Measurements from ENCODE around the gene NENF. TPM values are rescaled to one million over a fixed set of nuclear protein-coding genes. Genes with fewer than 3 reads are reported as not detected.
A peak's percentile ranks its signal among the peaks of the same experiment; 100 is the strongest.
"Not testable (repeated sequence)": the region's sequence is repeated elsewhere in the genome, so short reads cannot be mapped to it uniquely, and the experiment has no call there.

Gene NENF
- total and polyA plus RNA-seq, 4 donors = 6.6 to 44.3 (median 16.0) TPM

DNA sequence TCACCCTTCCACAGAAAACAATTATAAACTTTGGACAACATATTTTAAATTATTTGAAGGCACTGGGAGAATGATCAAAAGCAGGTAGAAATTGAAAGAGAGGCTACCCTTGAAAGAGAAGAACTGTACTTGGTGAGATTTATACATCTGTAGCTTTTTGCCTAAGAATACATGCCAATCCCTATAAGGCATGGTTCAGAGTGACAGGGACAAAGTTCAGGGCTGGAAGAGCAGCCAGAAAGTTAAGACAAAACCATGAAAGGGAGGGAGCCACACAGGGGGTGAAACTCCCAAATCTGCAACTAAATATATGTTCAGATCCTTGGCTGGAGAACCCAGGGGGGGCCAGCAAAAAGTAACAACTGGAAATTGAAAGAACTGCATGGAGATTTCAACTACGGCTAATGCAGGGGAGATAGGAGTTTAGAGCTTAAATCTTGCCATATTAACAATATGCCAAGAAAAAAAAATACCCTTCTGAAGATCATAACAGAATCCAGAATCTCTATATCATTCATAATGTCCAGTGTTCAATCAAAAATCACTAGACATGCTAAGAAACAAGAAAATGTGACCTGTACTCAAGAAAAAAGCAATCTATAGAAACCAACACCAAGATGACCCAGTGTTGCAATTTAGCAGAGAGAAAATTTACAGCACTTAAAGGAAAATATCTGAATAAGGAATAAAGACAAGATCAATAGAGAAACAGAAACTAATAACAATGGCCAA, 43.6 kb upstream of the NENF start:
- Histone ChIP-seq H3K27ac (ENCODE audit: low read depth in 1 of 2, low read length in 2 of 2) (no peak overlapping the region), H3K9ac (ENCODE audit: low read depth in 1 of 2, low read length in 2 of 2) (no peak overlapping the region), H3K36me3 (ENCODE audit: control insufficient read depth in 4 of 4, insufficient read depth in 3 of 4, low read depth in 1 of 4, low read length in 3 of 4) (peaks cover 0 to 5% (median 4%) of the 10 kb centered on the region in 4 donors), H3K4me3 (ENCODE audit: low read depth in 1 of 3, low read length in 3 of 3) (no peak overlapping the region), H3K4me1 (ENCODE audit: control insufficient read depth in 4 of 4, insufficient read depth in 4 of 4, low read length in 3 of 4) (no peaks in the 10 kb centered on the region), H3K27me3 (ENCODE audit: control insufficient read depth in 4 of 4, insufficient read depth in 4 of 4, low read length in 3 of 4) (no peaks in the 10 kb centered on the region), H3K9me3 (ENCODE audit: control insufficient read depth in 4 of 4, low read length in 3 of 4) (no peaks in the 10 kb centered on the region)
- TF ChIP-seq JUND (IDR thresholded peaks at IDR 0.05) = no peak
- TF ChIP-seq SP1 (IDR thresholded peaks at IDR 0.05) = no peak
- TF ChIP-seq, protein P1, sequence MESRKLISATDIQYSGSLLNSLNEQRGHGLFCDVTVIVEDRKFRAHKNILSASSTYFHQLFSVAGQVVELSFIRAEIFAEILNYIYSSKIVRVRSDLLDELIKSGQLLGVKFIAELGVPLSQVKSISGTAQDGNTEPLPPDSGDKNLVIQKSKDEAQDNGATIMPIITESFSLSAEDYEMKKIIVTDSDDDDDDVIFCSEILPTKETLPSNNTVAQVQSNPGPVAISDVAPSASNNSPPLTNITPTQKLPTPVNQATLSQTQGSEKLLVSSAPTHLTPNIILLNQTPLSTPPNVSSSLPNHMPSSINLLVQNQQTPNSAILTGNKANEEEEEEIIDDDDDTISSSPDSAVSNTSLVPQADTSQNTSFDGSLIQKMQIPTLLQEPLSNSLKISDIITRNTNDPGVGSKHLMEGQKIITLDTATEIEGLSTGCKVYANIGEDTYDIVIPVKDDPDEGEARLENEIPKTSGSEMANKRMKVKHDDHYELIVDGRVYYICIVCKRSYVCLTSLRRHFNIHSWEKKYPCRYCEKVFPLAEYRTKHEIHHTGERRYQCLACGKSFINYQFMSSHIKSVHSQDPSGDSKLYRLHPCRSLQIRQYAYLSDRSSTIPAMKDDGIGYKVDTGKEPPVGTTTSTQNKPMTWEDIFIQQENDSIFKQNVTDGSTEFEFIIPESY (IDR thresholded peaks at IDR 0.05) = no peak
- TF ChIP-seq, protein P2, sequence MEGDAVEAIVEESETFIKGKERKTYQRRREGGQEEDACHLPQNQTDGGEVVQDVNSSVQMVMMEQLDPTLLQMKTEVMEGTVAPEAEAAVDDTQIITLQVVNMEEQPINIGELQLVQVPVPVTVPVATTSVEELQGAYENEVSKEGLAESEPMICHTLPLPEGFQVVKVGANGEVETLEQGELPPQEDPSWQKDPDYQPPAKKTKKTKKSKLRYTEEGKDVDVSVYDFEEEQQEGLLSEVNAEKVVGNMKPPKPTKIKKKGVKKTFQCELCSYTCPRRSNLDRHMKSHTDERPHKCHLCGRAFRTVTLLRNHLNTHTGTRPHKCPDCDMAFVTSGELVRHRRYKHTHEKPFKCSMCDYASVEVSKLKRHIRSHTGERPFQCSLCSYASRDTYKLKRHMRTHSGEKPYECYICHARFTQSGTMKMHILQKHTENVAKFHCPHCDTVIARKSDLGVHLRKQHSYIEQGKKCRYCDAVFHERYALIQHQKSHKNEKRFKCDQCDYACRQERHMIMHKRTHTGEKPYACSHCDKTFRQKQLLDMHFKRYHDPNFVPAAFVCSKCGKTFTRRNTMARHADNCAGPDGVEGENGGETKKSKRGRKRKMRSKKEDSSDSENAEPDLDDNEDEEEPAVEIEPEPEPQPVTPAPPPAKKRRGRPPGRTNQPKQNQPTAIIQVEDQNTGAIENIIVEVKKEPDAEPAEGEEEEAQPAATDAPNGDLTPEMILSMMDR (IDR thresholded peaks at IDR 0.05; ENCODE audit: low read depth, low read length, missing input control) = no peak
- TF ChIP-seq GABPA (IDR thresholded peaks at IDR 0.05 in 1 of 2, conservative IDR thresholded peaks at IDR 0.05 in 1 of 2) = no peak
- TF ChIP-seq HNF4A (conservative IDR thresholded peaks at IDR 0.05) = no peak
- TF ChIP-seq EGR1 (IDR thresholded peaks at IDR 0.05; ENCODE audit: low read depth in 2 of 2) = no peak
- TF ChIP-seq FOXA1 (IDR thresholded peaks at IDR 0.05) = no peak
- TF ChIP-seq HNF4G (IDR thresholded peaks at IDR 0.05) = no peak
- TF ChIP-seq YY1 (IDR thresholded peaks at IDR 0.05) = no peak
- no peak for TF ChIP-seq FOXA2 (IDR thresholded peaks at IDR 0.05)
- TF ChIP-seq, protein P3, sequence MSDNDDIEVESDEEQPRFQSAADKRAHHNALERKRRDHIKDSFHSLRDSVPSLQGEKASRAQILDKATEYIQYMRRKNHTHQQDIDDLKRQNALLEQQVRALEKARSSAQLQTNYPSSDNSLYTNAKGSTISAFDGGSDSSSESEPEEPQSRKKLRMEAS (IDR thresholded peaks at IDR 0.05) = no peak
- TF ChIP-seq RAD21 (IDR thresholded peaks at IDR 0.05) = no peak
- TF ChIP-seq, protein P4, sequence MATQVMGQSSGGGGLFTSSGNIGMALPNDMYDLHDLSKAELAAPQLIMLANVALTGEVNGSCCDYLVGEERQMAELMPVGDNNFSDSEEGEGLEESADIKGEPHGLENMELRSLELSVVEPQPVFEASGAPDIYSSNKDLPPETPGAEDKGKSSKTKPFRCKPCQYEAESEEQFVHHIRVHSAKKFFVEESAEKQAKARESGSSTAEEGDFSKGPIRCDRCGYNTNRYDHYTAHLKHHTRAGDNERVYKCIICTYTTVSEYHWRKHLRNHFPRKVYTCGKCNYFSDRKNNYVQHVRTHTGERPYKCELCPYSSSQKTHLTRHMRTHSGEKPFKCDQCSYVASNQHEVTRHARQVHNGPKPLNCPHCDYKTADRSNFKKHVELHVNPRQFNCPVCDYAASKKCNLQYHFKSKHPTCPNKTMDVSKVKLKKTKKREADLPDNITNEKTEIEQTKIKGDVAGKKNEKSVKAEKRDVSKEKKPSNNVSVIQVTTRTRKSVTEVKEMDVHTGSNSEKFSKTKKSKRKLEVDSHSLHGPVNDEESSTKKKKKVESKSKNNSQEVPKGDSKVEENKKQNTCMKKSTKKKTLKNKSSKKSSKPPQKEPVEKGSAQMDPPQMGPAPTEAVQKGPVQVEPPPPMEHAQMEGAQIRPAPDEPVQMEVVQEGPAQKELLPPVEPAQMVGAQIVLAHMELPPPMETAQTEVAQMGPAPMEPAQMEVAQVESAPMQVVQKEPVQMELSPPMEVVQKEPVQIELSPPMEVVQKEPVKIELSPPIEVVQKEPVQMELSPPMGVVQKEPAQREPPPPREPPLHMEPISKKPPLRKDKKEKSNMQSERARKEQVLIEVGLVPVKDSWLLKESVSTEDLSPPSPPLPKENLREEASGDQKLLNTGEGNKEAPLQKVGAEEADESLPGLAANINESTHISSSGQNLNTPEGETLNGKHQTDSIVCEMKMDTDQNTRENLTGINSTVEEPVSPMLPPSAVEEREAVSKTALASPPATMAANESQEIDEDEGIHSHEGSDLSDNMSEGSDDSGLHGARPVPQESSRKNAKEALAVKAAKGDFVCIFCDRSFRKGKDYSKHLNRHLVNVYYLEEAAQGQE (IDR thresholded peaks at IDR 0.05) = no peak
- TF ChIP-seq, protein P5, sequence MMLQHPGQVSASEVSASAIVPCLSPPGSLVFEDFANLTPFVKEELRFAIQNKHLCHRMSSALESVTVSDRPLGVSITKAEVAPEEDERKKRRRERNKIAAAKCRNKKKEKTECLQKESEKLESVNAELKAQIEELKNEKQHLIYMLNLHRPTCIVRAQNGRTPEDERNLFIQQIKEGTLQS (IDR thresholded peaks at IDR 0.05) = no peak
- 95% methylated on average over 1 of the region's 1 CpG for WGBS
- no peak for DNase-seq (ENCODE audit: low spot score)

DNA sequence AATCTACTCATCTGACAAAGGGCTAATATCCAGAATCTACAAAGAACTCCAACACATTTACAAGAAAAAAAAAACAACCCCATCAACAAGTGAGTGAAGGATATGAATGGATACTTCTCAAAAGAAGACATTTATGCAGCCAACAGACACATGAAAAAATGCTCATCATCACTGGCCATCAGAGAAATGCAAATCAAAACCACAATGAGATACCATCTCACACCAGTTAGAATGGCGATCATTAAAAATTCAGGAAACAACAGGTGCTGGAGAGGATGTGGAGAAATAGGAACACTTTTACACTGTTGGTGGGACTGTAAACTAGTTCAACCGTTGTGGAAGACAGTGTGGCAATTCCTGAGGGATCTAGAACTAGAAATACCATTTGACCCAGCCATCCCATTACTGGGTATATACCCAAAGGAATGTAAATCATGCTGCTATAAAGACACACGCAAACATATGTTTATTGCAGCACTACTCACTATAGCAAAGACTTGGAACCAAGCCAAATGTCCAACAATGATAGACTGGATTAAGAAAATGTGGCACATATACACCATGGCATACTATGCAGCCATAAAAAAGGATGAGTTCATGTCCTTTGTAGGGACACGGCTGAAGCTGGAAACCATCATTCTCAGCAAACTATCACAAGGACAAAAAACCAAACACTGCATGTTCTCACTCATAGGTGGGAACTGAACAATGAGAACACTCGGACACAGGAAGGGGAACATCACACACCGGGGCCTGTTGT, 36.9 kb upstream of the NENF start:
- DNase-seq (ENCODE audit: low spot score) = not testable (repeated sequence)

More for the DNA sequence above, 36.9 kb upstream of the NENF start:
- 97% methylated on average over 5 of the region's 6 CpGs for WGBS
- H3K9ac ChIP-seq (ENCODE audit: low read depth in 1 of 2, low read length in 2 of 2); H3K27ac ChIP-seq (ENCODE audit: low read depth in 1 of 2, low read length in 2 of 2); H3K4me1 ChIP-seq (ENCODE audit: control insufficient read depth in 4 of 4, insufficient read depth in 4 of 4, low read length in 3 of 4); H3K9me3 ChIP-seq (ENCODE audit: control insufficient read depth in 4 of 4, low read length in 3 of 4); H3K36me3 ChIP-seq (ENCODE audit: control insufficient read depth in 4 of 4, insufficient read depth in 3 of 4, low read depth in 1 of 4, low read length in 3 of 4); H3K27me3 ChIP-seq (ENCODE audit: control insufficient read depth in 4 of 4, insufficient read depth in 4 of 4, low read length in 3 of 4): not testable (repeated sequence)
- H3K4me3 ChIP-seq (ENCODE audit: low read depth in 1 of 3, low read length in 3 of 3) = peak overlapping the region in 1 of 3 donors; percentile 23
